NAMALWA (cell line): ENCODE results near the gene CD200R1L.

Experiments used
- DNase-seq: peaks from one replicate; pipeline ENCODE4 v3.0.0-alpha.2; 2015; ENCODE audit warnings: low spot score

CD200R1L gene

DNA sequence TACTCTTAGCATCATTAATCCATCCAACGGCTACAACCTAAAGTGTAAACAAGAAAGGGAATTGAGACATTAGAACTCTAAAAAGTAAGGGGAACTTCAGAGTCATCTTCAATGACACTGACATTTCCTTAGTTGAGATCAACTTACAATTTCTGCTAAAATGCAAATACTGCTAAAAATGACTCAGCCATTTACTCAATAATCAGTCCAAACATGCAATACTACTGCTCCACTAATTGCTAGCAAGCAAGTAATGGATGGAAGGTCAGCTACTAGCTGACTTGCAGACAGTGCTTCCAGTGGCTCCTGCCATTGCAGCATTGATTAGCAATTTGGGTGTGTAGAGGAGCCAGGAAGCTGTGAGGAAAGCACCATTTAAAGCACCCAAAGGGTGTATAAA is 28.4 kb downstream of the CD200R1L start:
- no peak for DNase-seq

DNA sequence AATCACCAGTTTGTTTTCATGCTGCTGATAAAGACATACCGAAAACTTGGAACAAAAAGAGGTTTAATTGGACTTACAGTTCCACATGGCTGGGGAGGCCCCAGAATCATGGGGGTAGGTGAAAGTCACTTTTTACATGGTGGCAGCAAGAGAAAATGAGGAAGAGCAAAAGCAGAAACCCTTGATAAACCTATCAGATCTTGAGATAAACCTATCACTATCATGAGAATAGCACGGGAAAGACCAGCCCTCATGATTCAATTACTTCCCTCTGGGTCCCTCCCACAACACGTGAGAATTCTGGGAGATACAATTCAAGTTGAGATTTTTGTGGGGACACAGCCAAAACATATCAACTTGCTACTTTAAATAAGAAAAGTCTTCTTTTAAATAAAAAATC is 28.9 kb downstream of the CD200R1L start:
- DNase-seq = no peak

GRCh38 chr3:112817271-112817670 is 29.4 kb downstream of the CD200R1L start:
- DNase-seq = no peak

- DNase-seq = no peak
These were observed 30.7 kb downstream of the CD200R1L start for GRCh38 chr3:112815981-112816380.

DNA sequence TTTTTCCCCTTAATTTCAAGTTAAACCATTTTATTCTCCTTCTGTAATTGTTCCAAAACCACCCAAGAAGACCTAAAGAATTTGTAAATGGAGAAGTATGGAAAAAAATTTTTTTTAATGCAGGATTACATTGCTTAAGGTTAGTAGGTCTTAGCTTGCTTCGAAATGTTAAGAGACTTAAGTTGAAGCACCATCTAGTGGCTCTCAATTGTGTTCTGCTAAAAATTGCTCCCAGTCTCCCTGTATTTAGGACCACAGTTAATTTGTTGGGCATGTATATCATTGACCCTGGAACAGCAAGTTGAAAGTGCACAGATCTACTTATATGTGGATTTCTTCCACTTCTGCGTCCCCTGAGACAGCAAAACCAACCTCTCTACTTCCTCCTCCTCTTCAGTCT is 32.4 kb downstream of the CD200R1L start:
- peak; percentile 48 for DNase-seq

GRCh38 chr3:112813723-112814171 is 32.9 kb downstream of the CD200R1L start:
- peak; percentile 92 for DNase-seq

GRCh38 chr3:112813016-112813415 is 33.6 kb downstream of the CD200R1L start:
- DNase-seq = no peak

- no peak for DNase-seq
These were observed 34.6 kb downstream of the CD200R1L start for GRCh38 chr3:112811917-112812660.

GRCh38 chr3:112811131-112811884 is 35.4 kb downstream of the CD200R1L start:
- DNase-seq = no peak

DNA sequence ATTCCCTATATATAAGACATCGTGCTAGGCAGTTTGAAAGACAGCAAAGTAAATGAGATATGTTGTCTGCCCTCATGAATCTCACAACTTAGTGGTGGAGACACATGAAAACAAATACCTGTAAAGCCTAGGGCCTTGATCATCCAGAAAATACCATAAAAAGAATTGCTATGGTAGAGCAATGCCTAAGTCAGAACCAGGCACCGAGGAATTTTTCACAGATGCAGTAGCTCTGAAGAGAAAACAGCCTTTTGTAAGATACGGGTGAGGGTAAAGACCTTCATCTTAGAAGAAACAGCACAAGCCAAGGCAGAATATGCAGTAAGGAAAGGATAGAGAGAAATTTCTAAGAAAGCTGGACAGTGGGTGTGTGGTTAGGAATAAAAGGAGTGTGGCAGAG is 36.1 kb downstream of the CD200R1L start:
- no peak for DNase-seq

DNA sequence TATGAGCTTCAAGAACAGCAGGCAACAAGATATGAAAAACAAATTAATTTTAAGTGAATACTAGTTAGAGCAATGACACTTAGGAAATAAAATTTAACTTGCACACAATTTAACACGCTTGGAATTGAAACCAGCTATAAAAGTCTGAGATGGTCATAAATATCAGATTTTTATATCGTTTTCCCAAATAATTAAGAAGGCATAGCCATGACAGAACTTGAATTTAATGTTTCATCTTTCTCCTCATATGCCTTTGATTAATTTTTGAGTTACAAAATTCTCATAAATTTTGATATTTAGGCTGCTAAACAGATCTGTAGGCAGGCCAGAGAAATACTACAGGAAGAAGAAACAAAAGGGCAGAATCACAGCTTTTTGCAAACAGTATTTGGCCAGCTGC is 38.5 kb downstream of the CD200R1L start:
- no peak for DNase-seq

DNA sequence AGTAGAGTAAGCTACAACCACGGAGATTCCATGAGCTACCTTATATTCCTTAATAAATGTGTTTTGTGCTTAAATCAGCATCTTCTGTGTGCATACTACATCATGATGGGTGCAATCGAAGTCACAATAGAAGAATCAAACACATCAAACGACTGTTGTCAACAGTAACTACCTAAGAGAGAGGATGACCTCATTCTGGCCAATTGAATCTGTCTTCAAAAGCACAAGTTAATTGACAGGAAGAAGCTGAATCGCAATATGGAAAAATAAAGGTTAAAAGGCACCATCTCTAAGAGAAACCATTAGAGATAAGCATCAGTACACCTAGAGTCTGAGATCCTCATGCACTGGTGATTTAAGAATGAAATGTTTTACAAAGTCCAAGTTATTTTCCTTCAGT is 39.0 kb downstream of the CD200R1L start:
- no peak for DNase-seq

- DNase-seq = no peak
These were observed 39.8 kb downstream of the CD200R1L start for GRCh38 chr3:112806903-112807302.

DNA sequence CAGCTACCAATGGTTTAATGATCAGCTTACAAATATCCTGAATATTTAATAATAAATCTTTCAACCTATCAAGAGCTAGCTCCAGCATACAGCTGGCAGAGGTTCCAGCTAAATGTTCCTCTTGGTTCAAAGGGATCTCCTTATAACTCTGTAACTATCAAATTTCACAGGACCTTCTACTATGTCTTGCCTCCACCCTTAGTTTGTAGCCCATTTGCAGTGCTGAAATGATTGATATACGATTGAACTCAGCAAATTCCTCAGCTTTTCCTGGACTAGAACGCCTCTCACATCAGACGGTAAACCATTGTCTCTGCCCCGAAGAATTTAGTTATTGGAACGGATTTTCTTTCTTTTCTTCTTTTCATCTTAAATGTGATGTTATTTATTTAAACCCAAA is 41.5 kb downstream of the CD200R1L start:
- DNase-seq = no peak

- DNase-seq = no peak
These were observed 42.6 kb downstream of the CD200R1L start for GRCh38 chr3:112804021-112804420.

DNA sequence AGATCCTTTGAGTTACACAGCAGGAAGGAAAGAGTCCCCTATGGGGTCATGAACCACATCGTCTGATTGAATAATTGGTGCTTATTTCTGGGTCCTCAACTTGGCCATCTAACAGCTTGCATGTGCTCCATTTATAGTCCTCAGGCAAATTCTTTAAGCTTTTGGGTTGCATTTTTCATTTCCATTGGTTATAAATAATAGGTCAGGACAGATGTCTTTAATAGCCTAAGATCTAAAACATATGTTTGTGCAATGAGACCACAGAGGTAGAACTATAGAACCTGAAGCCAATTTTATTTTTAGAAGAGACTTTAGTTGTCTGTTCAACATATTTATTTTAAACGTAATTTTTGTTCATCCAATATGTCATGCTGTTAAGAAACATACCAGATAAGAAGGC is 43.2 kb downstream of the CD200R1L start:
- DNase-seq = no peak

DNA sequence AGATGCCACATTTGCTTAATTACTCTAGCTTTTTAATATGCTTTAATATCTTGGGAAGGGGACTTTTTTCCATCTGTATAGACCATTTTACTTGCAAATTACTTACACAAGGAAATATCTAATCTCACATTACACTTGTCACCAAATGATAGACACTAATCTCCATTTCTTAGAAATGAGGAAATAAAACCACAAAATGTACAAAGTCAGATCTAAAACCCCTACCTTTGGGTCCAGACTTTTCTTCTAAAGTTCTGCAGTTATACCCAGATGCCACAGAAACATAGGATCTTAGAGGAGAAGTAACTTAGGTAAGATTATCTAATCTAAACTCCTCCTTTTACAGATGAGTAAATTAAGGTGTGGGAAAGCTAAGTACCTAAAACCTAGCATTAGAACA is 44.3 kb downstream of the CD200R1L start:
- no peak for DNase-seq

GRCh38 chr3:112799946-112800345 is 46.7 kb downstream of the CD200R1L start:
- no peak for DNase-seq

DNA sequence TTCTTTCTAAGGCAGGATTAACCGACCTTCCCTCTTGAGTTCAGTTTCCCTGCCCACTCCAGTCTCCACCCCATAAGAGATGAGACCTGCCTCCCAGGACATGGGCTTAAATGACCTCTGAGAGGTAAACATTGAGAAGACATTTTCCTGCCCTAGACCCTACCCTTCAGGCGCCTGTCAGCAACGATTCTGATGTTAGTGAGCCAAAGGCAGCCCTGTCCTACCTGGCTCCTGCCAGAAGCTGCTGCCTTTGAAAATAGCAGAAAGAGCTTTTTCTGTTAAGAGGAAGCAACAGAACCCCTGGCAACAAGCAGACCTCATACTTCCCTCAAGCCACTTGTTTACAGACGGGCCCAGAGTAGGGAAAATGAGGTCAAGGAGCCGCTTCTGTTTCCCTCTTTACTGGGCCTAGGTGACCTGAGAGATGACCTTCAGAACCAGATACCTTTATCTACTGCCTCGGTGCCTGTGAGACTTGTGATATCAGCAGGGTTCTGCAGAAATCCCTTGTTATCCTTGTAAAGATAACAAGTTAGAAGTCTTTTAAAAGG is 52.0 kb downstream of the CD200R1L start:
- no peak for DNase-seq

GRCh38 chr3:112793326-112794081 is 53.2 kb downstream of the CD200R1L start:
- no peak for DNase-seq

- no peak for DNase-seq
These were observed 54.9 kb downstream of the CD200R1L start for GRCh38 chr3:112791736-112792135.

DNA sequence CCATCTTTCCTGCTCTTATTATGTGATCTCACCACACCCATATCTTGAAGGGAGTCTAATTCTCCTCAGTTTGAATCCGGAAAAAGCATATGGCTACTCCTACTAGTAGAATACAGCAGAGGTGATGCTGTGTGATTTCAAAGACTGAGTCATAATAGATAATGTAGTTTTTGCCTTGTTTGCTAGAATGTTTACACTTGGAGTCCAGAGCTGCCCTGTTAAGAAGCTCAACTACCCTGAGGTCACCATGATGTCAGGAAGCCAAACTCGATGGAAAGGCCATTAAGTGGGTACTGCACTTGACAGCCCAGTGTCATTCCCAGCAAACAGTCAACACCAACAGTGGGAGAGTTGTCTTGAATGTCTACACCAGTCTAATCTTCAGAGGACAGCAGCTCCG is 56.9 kb downstream of the CD200R1L start:
- no peak for DNase-seq
